H1 (cell line): ENCODE measurements around the gene FAM83C. TPM values are rescaled to one million over a fixed set of nuclear protein-coding genes. Genes with fewer than 3 reads are reported as not detected.

Experiments used
- CTCF ChIA-PET: fragments of 300-600 bp; sonication (Branson Sonifier 250); formaldehyde crosslinking; loops from one replicate; lab custom pipeline; 2021; ENCODE audit not compliant: partially characterized antibody; lab: Charles Lee
- POLR2A ChIA-PET: fragments of 300-600 bp; sonication (Branson Sonifier 250); formaldehyde crosslinking; loops from one replicate; lab custom pipeline; 2021; ENCODE audit warnings: inconsistent platforms; ENCODE audit not compliant: partially characterized antibody; lab: Charles Lee
- DNase-seq, 2 experiments: peaks; one replicate each; pipeline versions ENCODE4 v3.0.0 to v3.0.0-alpha.2; 2010 to 2022; ENCODE audit warnings: low spot score in 2 of 2, low read depth in 1 of 2, mixed read lengths in 1 of 2
- FAIRE-seq: peaks from 2 replicates; lab custom pipeline; 2011; peaks lifted over from hg19 to GRCh38; lab: Jason Lieb, UNC
- H2AFZ ChIP-seq: 2 replicates; pipeline ENCODE4 v1.8.1; 2012; ENCODE audit warnings: low read length, inconsistent platforms
- H2AK5ac ChIP-seq: 2 replicates; pipeline ENCODE4 v1.6.1; 2013; ENCODE audit warnings: low read depth, low read length
- H2BK120ac ChIP-seq: replicated peaks from 2 replicates; pipeline ENCODE3; 2013; ENCODE audit warnings: low read depth, low read length, inconsistent platforms
- H2BK12ac ChIP-seq: 2 replicates; pipeline ENCODE4 v1.6.1; 2013; ENCODE audit warnings: low read depth, low read length
- H2BK15ac ChIP-seq: 2 replicates; pipeline ENCODE4 v1.6.1; 2013; ENCODE audit warnings: low read length
- H2BK20ac ChIP-seq: 2 replicates; pipeline ENCODE4 v1.6.1; 2013; ENCODE audit warnings: low read length
- H2BK5ac ChIP-seq: 2 replicates; pipeline ENCODE4 v1.6.1; 2013; ENCODE audit warnings: low read depth, low read length
- H3K14ac ChIP-seq: 2 replicates; pipeline ENCODE4 v1.6.1; 2013; ENCODE audit warnings: inconsistent platforms; ENCODE audit not compliant: insufficient read length
- H3K18ac ChIP-seq: 2 replicates; pipeline ENCODE4 v1.6.1; 2013; ENCODE audit warnings: low read length; ENCODE audit errors: extremely low read depth
- H3K23ac ChIP-seq: 2 replicates; pipeline ENCODE4 v1.6.1; 2013; ENCODE audit warnings: inconsistent platforms; ENCODE audit not compliant: insufficient read length
- H3K23me2 ChIP-seq: 2 replicates; pipeline ENCODE4 v1.6.1; 2013; ENCODE audit warnings: low read depth, low read length
- H3K27ac ChIP-seq: 2 replicates; pipeline ENCODE4 v1.6.1; 2011; ENCODE audit warnings: low read depth, low read length, inconsistent platforms
- H3K27me3 ChIP-seq, 4 experiments: replicated peaks in 1 of 4; 1 replicate in 1 of 4; 2 replicates in 3 of 4; pipeline versions ENCODE4 v1.6.1 to v1.8.1; 2011 to 2013; ENCODE audit warnings: low read length in 3 of 4, mild to moderate bottlenecking in 3 of 4, inconsistent platforms in 2 of 4, mixed read lengths in 2 of 4, moderate library complexity in 1 of 4; ENCODE audit not compliant: control insufficient read depth in 3 of 4, insufficient read depth in 3 of 4; ENCODE audit errors: extremely low read depth in 1 of 4
- H3K36me3 ChIP-seq, 4 experiments: 2 replicates each; pipeline versions ENCODE4 v1.6.1 to v1.8.1; 2011 to 2013; ENCODE audit warnings: mild to moderate bottlenecking in 4 of 4, low read length in 3 of 4, moderate library complexity in 2 of 4, control low read depth in 1 of 4, inconsistent platforms in 1 of 4; ENCODE audit not compliant: insufficient read depth in 4 of 4, control insufficient read depth in 2 of 4
- H3K4ac ChIP-seq: replicated peaks from 2 replicates; pipeline ENCODE3; 2013; ENCODE audit warnings: low read length, low read depth, mixed read lengths, inconsistent platforms; ENCODE audit not compliant: insufficient read length
- H3K4me1 ChIP-seq, 4 experiments: replicated peaks in 1 of 4; 1 replicate in 1 of 4; 2 replicates in 3 of 4; pipeline versions ENCODE4 v1.6.1 to v1.8.1; 2011 to 2013; ENCODE audit warnings: low read length in 3 of 4, inconsistent platforms in 2 of 4, mixed read lengths in 1 of 4; ENCODE audit not compliant: insufficient read depth in 4 of 4, control insufficient read depth in 3 of 4
- H3K4me2 ChIP-seq, 2 experiments: 2 replicates each; pipeline versions ENCODE4 v1.6.1 to v1.8.1; 2011 to 2013; ENCODE audit warnings: low read depth in 2 of 2, low read length in 2 of 2, control low read depth in 1 of 2, inconsistent platforms in 1 of 2, mild to moderate bottlenecking in 1 of 2; ENCODE audit not compliant: insufficient read depth in 1 of 2
- H3K4me3 ChIP-seq, 4 experiments: fragments of 200-600, 300-600 bp in 1 of 4; sonication (generic), shearing (Covaris generic), sonication (Bioruptor Twin) in 1 of 4; 2 replicates each; pipeline versions ENCODE4 v1.5.1 to v1.8.1; 2011 to 2016; ENCODE audit warnings: low read length in 4 of 4, low read depth in 3 of 4, control low read depth in 2 of 4, inconsistent platforms in 2 of 4, mild to moderate bottlenecking in 2 of 4, mixed read lengths in 1 of 4, moderate library complexity in 1 of 4; ENCODE audit not compliant: insufficient read depth in 2 of 4; ENCODE audit errors: extremely low read depth in 1 of 4
- H3K56ac ChIP-seq: replicated peaks from 2 replicates; pipeline ENCODE3; 2013; ENCODE audit warnings: low read depth, mild to moderate bottlenecking, mixed read lengths, low read length, inconsistent platforms; ENCODE audit not compliant: insufficient read length
- H3K79me1 ChIP-seq: 2 replicates; pipeline ENCODE4 v1.6.1; 2013; ENCODE audit warnings: low read depth, low read length, control low read depth
- H3K79me2 ChIP-seq, 2 experiments: 2 replicates each; pipeline versions ENCODE4 v1.6.1 to v1.8.1; 2012 to 2013; ENCODE audit warnings: low read length in 2 of 2, mild to moderate bottlenecking in 2 of 2, inconsistent platforms in 1 of 2; ENCODE audit not compliant: insufficient read depth in 2 of 2, control insufficient read depth in 1 of 2
- H3K9ac ChIP-seq, 4 experiments: replicated peaks in 1 of 4; 1 replicate in 1 of 4; 2 replicates in 3 of 4; pipeline versions ENCODE4 v1.6.1 to v1.8.1; 2011 to 2013; ENCODE audit warnings: low read depth in 3 of 4, low read length in 3 of 4, control low read depth in 2 of 4, mild to moderate bottlenecking in 2 of 4, moderate library complexity in 2 of 4, inconsistent platforms in 1 of 4; ENCODE audit errors: extremely low read depth in 1 of 4
- H3K9me3 ChIP-seq, 2 experiments: 2 replicates each; pipeline versions ENCODE4 v1.6.1 to v1.8.1; 2012 to 2013; ENCODE audit warnings: mild to moderate bottlenecking in 2 of 2, moderate library complexity in 2 of 2, control low read depth in 1 of 2, inconsistent platforms in 1 of 2, low read depth in 1 of 2, low read length in 1 of 2, mixed read lengths in 1 of 2; ENCODE audit not compliant: insufficient read depth in 2 of 2
- H4K20me1 ChIP-seq, 2 experiments: replicated peaks in 1 of 2; 2 replicates each; pipeline versions ENCODE3 to v1.8.1; 2011 to 2013; ENCODE audit warnings: inconsistent platforms in 2 of 2, low read length in 2 of 2, mild to moderate bottlenecking in 1 of 2; ENCODE audit not compliant: insufficient read depth in 2 of 2, control insufficient read depth in 1 of 2
- H4K5ac ChIP-seq: 2 replicates; pipeline ENCODE4 v1.6.1; 2013; ENCODE audit warnings: low read length, low read depth, mixed read lengths, inconsistent platforms; ENCODE audit not compliant: insufficient read length
- H4K8ac ChIP-seq: 2 replicates; pipeline ENCODE4 v1.8.0; 2013; ENCODE audit warnings: mild to moderate bottlenecking, moderate library complexity, low read length, inconsistent platforms; ENCODE audit not compliant: insufficient read depth; ENCODE audit errors: extremely low read depth
- H4K91ac ChIP-seq: replicated peaks from 2 replicates; pipeline ENCODE3; 2013; ENCODE audit warnings: low read length, mixed read lengths, inconsistent platforms; ENCODE audit not compliant: insufficient read length
- JUN ChIP-seq: IDR thresholded peaks from 2 replicates; pipeline ENCODE4 v1.6.1; 2011; ENCODE audit warnings: low read depth, mild to moderate bottlenecking, improper control_type of control experiment, low read length
- POLR2AphosphoS5 ChIP-seq: IDR thresholded peaks from 2 replicates; pipeline ENCODE4 v1.6.1; 2011; ENCODE audit warnings: low read depth, low read length
- WGBS, 2 experiments: shearing (Covaris generic) in 1 of 2; methylation state at CpG; one replicate each; pipeline versions ENCODE4 v1.1.6 to v1.1.7; 2013 to 2015; ENCODE audit warnings: low lambda C conversion rate in 2 of 2, mixed read lengths in 2 of 2, inconsistent platforms in 1 of 2, low coverage in 1 of 2, missing lambda C conversion rate in 1 of 2; ENCODE audit not compliant: insufficient replicate concordance in 2 of 2, insufficient coverage in 1 of 2, insufficient read length in 1 of 2; ENCODE audit errors: extremely low coverage in 1 of 2, missing lambda C conversion rate in 1 of 2; 5-methylcytosine and 5-hydroxymethylcytosine counted together
- polyA plus RNA-seq, 7 experiments: library from polyadenylated mRNA; depleted of rRNA in 3 of 7; stranded (reverse) in 5 of 7; unstranded in 2 of 7; fragments of >200 nt in 5 of 7; fragments of 200-250 nt in 2 of 7; gene quantifications; 1 replicate in 5 of 7; 2 replicates in 1 of 7; 4 replicates in 1 of 7; pipeline versions ENCODE4 v1.2.1 to v1.2.3, GENCODE V29; 2011 to 2013; ENCODE audit warnings: missing spikeins in 2 of 7, mixed read lengths in 2 of 7
- total RNA-seq: library from RNA; stranded (reverse); fragmentation: NEBNext Ultra II Directional; extraction: Animal tissue kit (Norgen Biotek cat#: 25700); gene quantifications from 2 replicates; pipeline ENCODE4 v1.2.1, GENCODE V29; 2021

FAM83C gene
- total and polyA plus RNA-seq, 2 of the 8 experiments (the other 6 are each of a cell fraction or from before 2014, with no cell fraction given): not detected

DNA sequence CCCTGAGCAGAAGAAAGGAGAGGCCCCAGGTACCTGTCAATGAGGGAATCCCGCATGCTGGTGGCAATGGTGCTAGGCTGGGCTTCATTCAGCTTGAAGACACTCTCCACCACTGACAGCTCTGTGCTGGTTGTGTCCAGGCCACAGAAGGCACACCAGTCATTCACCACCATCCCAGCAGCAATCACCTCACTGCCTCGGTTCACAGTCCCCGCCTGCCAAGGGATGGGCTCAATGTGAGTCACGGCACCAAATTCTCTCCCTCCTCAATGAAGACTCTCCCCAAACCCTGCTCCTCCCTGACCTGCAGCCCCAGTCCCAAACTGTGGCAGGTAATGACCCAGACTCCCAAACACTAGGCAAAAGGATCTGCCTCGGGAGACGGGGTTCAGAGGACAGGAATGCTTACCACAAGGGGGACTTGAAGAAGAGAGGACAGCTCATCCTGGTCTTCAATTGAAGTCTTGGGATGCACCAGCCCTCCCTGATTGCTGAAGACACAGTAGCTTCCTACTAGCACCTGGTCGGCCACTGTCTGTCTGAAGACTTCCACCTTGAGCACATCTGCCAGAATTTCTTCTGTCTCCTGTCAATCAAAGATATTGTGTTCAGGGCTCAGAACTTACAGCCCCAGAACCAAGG, 12.6 kb downstream of the FAM83C start:
- Histone ChIP-seq H4K5ac (no peak overlapping the region), H3K14ac (no peak overlapping the region), H3K23ac (no peak overlapping the region), H3K23me2 (peaks cover 9% of the 10 kb centered on the region), H2BK15ac (no peak overlapping the region), H2BK5ac (no peak overlapping the region), H3K4me1 (peaks cover 4 to 15% (median 9%) of the 10 kb centered on the region in 4 experiments; a peak in 6 of 7 replicates), H2BK12ac (no peak overlapping the region), H3K4me3 (no peak overlapping the region), H3K4ac (no peak overlapping the region), H3K27me3 (no peaks in the 10 kb centered on the region), H3K79me1 (peaks cover 12% of the 10 kb centered on the region; the same call in 1 of the 2 replicates), H3K36me3 (peaks cover 25 to 43% (median 28%) of the 10 kb centered on the region in 4 experiments), H3K56ac (no peak overlapping the region), H3K79me2 (peaks cover 9 to 29% of the 10 kb centered on the region in 2 experiments), H4K20me1 (peaks cover 7 to 14% of the 10 kb centered on the region in 2 experiments), H4K8ac (no peak overlapping the region; the same call in 1 of the 2 replicates), H2AFZ (no peak overlapping the region), H4K91ac (no peak overlapping the region), H3K18ac (no peak overlapping the region), H3K27ac (no peak overlapping the region), H2BK120ac (no peak overlapping the region), H2BK20ac (no peak overlapping the region), H2AK5ac (no peak overlapping the region)
- WGBS, 2 experiments: 92% methylated on average over 7 of the region's 7 CpGs; no CpG with 5 or more reads in 1 of the 2 experiments
- FAIRE-seq: no peak
- no peak for DNase-seq
- POLR2A ChIA-PET: interaction anchor here (0.6 to 5.7 kb wide), 10 partner anchors 8 to 244 kb away, joined by 3 to 39 read pairs (median 5); partner anchors contain the start of gene FAM83C
- TF ChIP-seq JUN (no peak), POLR2AphosphoS5 (peak; percentile 55; the same call in 1 of the 2 replicates)
- TF ChIP-seq, all 59 proteins: peak for 1
- Histone ChIP-seq H3K4me2 (no peak overlapping the region), H3K9ac (no peak overlapping the region), H3K9me3 (no peaks in the 10 kb centered on the region)
- CTCF ChIA-PET: interaction anchor here (0.7 to 11.1 kb wide), 6 partner anchors 10 to 184 kb away, joined by 3 to 104 read pairs (median 3); no protein-coding TSS in a partner anchor
